GM12891 (cell line): ENCODE data around the gene PKNOX1.

Experiments used
- PAX5 ChIP-seq: IDR thresholded peaks from 2 replicates; pipeline ENCODE4 v1.6.1; 2011; ENCODE audit warnings: low read length, moderate library complexity, mild to moderate bottlenecking; ENCODE audit not compliant: insufficient read depth, severe bottlenecking
- POLR2A ChIP-seq: IDR thresholded peaks from 2 replicates; pipeline ENCODE4 v1.6.1; 2011; ENCODE audit warnings: low read depth, low read length, control low read depth
- POLR2AphosphoS5 ChIP-seq: IDR thresholded peaks from 2 replicates; pipeline ENCODE4 v1.6.1; 2011; ENCODE audit warnings: low read depth, low read length, control low read depth
- POU2F2 ChIP-seq: IDR thresholded peaks from 2 replicates; pipeline ENCODE4 v1.6.1; 2011; ENCODE audit warnings: low read depth, mild to moderate bottlenecking, control low read depth, low read length, moderate library complexity
- SPI1 ChIP-seq: IDR thresholded peaks from 2 replicates; pipeline ENCODE4 v1.6.1; 2011; ENCODE audit warnings: low read depth, low read length, control low read depth
- TAF1 ChIP-seq: IDR thresholded peaks from 2 replicates; pipeline ENCODE4 v1.6.1; 2011; ENCODE audit warnings: low read depth, low read length, control low read depth

GRCh38 chr21:42983869-42984268, 9.5 kb downstream of the PKNOX1 start:
- no peak for TF ChIP-seq TAF1
- TF ChIP-seq POLR2A: no peak
- TF ChIP-seq POLR2AphosphoS5: no peak
- TF ChIP-seq POU2F2: no peak
- no peak for TF ChIP-seq SPI1
- TF ChIP-seq PAX5: no peak
